ENCODE measurements around the gene BORCS6. TPM values are rescaled to one million over a fixed set of nuclear protein-coding genes. Genes with fewer than 3 reads are reported as not detected.

Gene BORCS6
- total and polyA plus RNA-seq, 2 of the 13 experiments (the other 11 are each of a cell fraction or from before 2014, with no cell fraction given) = 2.0 to 5.1 TPM

GRCh38 chr17:8153525-8153956 is 36.4 kb downstream of the BORCS6 start (continued):
- TF ChIP-seq, protein P1, sequence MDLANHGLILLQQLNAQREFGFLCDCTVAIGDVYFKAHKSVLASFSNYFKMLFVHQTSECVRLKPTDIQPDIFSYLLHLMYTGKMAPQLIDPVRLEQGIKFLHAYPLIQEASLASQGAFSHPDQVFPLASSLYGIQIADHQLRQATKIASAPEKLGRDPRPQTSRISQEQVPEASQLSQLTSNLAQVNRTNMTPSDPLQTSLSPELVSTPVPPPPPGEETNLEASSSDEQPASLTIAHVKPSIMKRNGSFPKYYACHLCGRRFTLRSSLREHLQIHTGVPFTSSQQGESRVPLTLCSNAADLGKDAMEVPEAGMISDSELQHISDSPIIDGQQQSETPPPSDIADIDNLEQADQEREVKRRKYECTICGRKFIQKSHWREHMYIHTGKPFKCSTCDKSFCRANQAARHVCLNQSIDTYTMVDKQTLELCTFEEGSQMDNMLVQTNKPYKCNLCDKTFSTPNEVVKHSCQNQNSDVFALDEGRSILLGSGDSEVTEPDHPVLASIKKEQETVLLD (CRISPR knock-in tag; IDR thresholded peaks at IDR 0.05; ENCODE audit: low read depth) = no peak
- peak; percentile 75; the same call in 1 of the 2 replicates for TF ChIP-seq ZMYM3 (CRISPR knock-in tag; IDR thresholded peaks at IDR 0.05)
- peak; percentile 82 for TF ChIP-seq ONECUT2 (CRISPR knock-in tag; IDR thresholded peaks at IDR 0.05)
- TF ChIP-seq IRF2 (CRISPR knock-in tag; IDR thresholded peaks at IDR 0.05) = peak; percentile 43; the same call in 1 of the 2 replicates
- TF ChIP-seq NKX3-1 (CRISPR knock-in tag; IDR thresholded peaks at IDR 0.05) = no peak
- TF ChIP-seq ZFX (CRISPR knock-in tag; IDR thresholded peaks at IDR 0.05; ENCODE audit: low read depth) = peak; percentile 73
- peak; percentile 9; the same call in 1 of the 2 replicates for TF ChIP-seq THAP11 (CRISPR knock-in tag; IDR thresholded peaks at IDR 0.05)
- TF ChIP-seq RARA (CRISPR knock-in tag; IDR thresholded peaks at IDR 0.05) = peak; percentile 72
- TF ChIP-seq SETDB1 (CRISPR knock-in tag; IDR thresholded peaks at IDR 0.05; ENCODE audit: borderline replicate concordance) = no peak
- TF ChIP-seq ZGPAT (CRISPR knock-in tag; IDR thresholded peaks at IDR 0.05) = peak; percentile 36; the same call in 1 of the 2 replicates
- TF ChIP-seq ZSCAN9 (CRISPR knock-in tag; IDR thresholded peaks at IDR 0.05; ENCODE audit: borderline replicate concordance) = peak; percentile 52; the same call in 1 of the 2 replicates
- peak; percentile 30; the same call in 1 of the 2 replicates for TF ChIP-seq KAT7 (CRISPR knock-in tag; IDR thresholded peaks at IDR 0.05; ENCODE audit: borderline replicate concordance)
- peak; percentile 45; the same call in 1 of the 2 replicates for TF ChIP-seq BCL6 (CRISPR knock-in tag; IDR thresholded peaks at IDR 0.05)
- TF ChIP-seq ZNF746 (CRISPR knock-in tag; IDR thresholded peaks at IDR 0.05) = peak; percentile 55; the same call in 1 of the 2 replicates
- TF ChIP-seq MXI1 (IDR thresholded peaks at IDR 0.05; ENCODE audit: borderline replicate concordance, low read depth, low read length) = peak; percentile 68; the same call in 1 of the 3 replicates
- peak; percentile 39; the same call in 1 of the 2 replicates for TF ChIP-seq NFIC (IDR thresholded peaks at IDR 0.05; ENCODE audit: low read length)
- peak; percentile 71 for TF ChIP-seq MED1 (CRISPR knock-in tag; IDR thresholded peaks at IDR 0.05)
- TF ChIP-seq ERF (CRISPR knock-in tag; IDR thresholded peaks at IDR 0.05) = peak; percentile 13; the same call in 1 of the 2 replicates
- no peak for TF ChIP-seq ZNF10 (CRISPR knock-in tag; IDR thresholded peaks at IDR 0.05; ENCODE audit: borderline replicate concordance, low read depth)
- TF ChIP-seq SKI (IDR thresholded peaks at IDR 0.05; ENCODE audit: partially characterized antibody) = peak; percentile 16
- TF ChIP-seq SOX5 (CRISPR knock-in tag; IDR thresholded peaks at IDR 0.05; ENCODE audit: borderline replicate concordance) = peak; percentile 99
- 0 out of 2 replicates have a peak, but pooled peaks have one; percentile 14 for TF ChIP-seq SIX1 (CRISPR knock-in tag; IDR thresholded peaks at IDR 0.05; ENCODE audit: borderline replicate concordance)
- no peak for TF ChIP-seq AHR (CRISPR knock-in tag; IDR thresholded peaks at IDR 0.05)
- 0 out of 2 replicates have a peak, but pooled peaks have one; percentile 30 for TF ChIP-seq ZNF430 (CRISPR knock-in tag; IDR thresholded peaks at IDR 0.05)
- TF ChIP-seq, protein P2, sequence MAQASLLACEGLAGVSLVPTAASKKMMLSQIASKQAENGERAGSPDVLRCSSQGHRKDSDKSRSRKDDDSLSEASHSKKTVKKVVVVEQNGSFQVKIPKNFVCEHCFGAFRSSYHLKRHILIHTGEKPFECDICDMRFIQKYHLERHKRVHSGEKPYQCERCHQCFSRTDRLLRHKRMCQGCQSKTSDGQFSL (CRISPR knock-in tag; IDR thresholded peaks at IDR 0.05) = no peak
- TF ChIP-seq, protein P3, sequence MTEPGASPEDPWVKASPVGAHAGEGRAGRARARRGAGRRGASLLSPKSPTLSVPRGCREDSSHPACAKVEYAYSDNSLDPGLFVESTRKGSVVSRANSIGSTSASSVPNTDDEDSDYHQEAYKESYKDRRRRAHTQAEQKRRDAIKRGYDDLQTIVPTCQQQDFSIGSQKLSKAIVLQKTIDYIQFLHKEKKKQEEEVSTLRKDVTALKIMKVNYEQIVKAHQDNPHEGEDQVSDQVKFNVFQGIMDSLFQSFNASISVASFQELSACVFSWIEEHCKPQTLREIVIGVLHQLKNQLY (CRISPR knock-in tag; IDR thresholded peaks at IDR 0.05) = peak; percentile 68; the same call in 1 of the 2 replicates
- TF ChIP-seq PAWR (CRISPR knock-in tag; IDR thresholded peaks at IDR 0.05; ENCODE audit: borderline replicate concordance) = no peak
- TF ChIP-seq ZNF891 (CRISPR knock-in tag; IDR thresholded peaks at IDR 0.05) = no peak
- no peak for TF ChIP-seq SIN3B (IDR thresholded peaks at IDR 0.05; ENCODE audit: low read length)
- 0 out of 2 replicates have a peak, but pooled peaks have one; percentile 32 for TF ChIP-seq RXRB (CRISPR knock-in tag; IDR thresholded peaks at IDR 0.05; ENCODE audit: borderline replicate concordance)
- no peak for TF ChIP-seq GZF1 (CRISPR knock-in tag; IDR thresholded peaks at IDR 0.05)

All from HepG2 (cell line).